HFF-Myc (cell line): ENCODE measurements around the gene SOWAHC.
"Not testable (repeated sequence)": the region's sequence is repeated elsewhere in the genome, so short reads cannot be mapped to it uniquely, and the experiment has no call there.

ENCODE experiments used
- DNase-seq: peaks from one replicate; pipeline ENCODE4 v3.0.0-alpha.2; 2011; ENCODE audit warnings: low read depth; ENCODE audit errors: extremely low read depth
- H3K4me3 ChIP-seq: replicated peaks from 2 replicates; pipeline ENCODE4 v1.5.1; 2011; ENCODE audit warnings: low read depth, mild to moderate bottlenecking, control low read depth, low read length
- CTCF ChIP-seq: IDR thresholded peaks from 2 replicates; pipeline ENCODE4 v1.5.1; 2012; ENCODE audit warnings: mild to moderate bottlenecking, low read depth, low read length, control low read depth; ENCODE audit errors: missing control alignments

SOWAHC gene

DNA sequence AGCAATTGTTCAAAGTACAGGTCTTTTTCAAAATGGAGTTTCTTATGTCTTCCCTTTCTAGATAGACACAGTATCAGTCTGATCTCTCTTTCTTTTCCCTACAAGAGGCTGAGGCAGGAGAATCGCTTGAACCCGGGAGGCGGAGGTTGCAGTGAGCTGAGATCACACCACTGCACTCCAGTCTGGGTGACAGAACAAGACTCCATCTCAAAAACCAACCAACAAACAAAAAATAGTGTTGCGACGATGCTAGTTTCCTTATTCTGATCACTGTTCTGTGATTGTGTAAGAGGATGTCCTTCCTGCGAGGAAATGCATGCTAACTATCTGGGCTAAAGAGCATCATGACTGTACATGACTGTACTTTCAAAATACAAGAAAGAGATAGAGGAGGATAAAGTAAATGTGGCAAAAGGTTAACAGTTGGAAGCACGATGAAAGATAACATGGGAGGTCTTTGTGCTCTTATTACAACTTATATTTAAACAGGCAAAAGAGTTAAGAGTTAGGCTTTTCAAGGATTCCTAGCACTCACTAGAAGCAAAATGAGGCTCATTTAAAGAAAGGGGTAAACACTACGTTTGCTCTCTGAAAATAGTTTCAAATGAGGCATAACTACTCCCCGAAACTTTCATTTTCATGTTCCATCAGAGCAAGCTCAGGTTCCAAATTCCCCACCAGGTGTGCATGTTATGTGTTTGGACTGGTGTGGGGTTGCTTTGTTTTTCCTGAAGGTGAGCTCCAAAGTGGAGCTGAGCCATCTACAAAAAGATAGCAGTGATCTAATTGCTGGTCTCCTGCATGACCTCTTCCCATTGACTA lies 23.8 kb downstream of the SOWAHC start:
- no peak for TF ChIP-seq CTCF
- no peak for DNase-seq
- no peak overlapping the region for H3K4me3 ChIP-seq

DNA sequence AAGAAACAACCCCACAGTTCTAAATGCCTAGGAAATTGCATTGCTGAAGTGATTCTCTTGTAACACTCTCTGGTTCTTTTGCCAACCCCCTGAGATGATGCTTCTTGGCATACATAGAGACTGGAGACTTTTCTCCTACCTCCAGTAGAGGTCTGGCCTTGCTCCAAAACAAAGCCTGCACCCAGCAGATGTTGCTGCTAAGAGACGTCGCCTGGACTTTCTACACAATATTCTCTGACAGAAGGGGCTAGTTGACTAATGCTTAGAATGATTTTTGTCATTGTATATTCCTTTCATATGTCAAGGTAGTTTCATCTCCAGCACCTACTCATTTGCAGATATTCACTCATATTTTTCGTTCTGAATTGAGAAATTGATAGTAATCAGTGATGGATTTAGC lies 24.6 kb downstream of the SOWAHC start:
- no peak for DNase-seq
- no peak overlapping the region for H3K4me3 ChIP-seq
- no peak for TF ChIP-seq CTCF

DNA sequence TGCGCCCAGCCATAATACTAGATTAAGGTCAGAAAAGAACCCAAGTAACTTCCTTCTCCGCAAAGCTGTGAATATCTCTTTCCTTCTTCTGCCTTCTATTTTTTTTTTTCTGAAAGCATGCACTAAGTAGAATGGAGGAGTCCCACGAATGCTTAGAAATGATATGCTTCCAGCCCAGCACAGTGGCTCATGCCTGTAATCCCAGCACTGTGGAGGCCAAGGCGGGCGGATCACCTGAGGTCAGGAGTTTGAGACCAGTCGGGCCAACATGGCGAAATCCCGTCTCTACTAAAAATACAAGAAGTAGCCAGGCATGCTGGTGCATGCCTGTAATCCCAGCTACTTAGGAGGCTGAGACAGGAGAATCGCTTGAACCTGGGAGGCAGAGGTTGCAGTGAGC lies 25.8 kb downstream of the SOWAHC start:
- not testable (repeated sequence) for H3K4me3 ChIP-seq, DNase-seq

- DNase-seq = no peak
- H3K4me3 ChIP-seq = no peak overlapping the region
- no peak for TF ChIP-seq CTCF
Observed at GRCh38 chr2:109644571-109645275, 30.6 kb downstream of the SOWAHC start.

- no peak overlapping the region for H3K4me3 ChIP-seq
- no peak for TF ChIP-seq CTCF
- no peak for DNase-seq
Observed at GRCh38 chr2:109645412-109646184, 31.4 kb downstream of the SOWAHC start.

DNA sequence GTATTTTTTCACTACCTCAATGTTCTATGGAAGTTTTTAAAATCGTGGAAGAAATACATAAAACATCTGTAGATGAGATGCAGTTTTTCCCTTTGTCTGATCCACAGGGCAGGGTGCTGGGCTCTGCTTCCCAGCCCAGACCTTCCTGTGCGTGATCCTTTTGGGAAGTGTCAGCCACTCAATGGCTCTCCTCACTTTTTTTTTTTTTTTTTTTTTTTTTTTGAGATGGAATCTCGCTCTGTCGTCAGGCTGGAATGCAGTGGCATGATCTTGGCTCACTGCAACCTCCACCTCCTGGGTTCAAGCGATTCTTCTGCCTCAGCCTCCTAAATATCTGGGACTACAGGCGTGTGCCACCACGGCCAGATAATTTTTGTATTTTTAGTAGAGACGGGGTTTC lies 32.8 kb downstream of the SOWAHC start:
- TF ChIP-seq CTCF = no peak
- DNase-seq = no peak
- no peak overlapping the region for H3K4me3 ChIP-seq

GRCh38 chr2:109647636-109648035 lies 33.5 kb downstream of the SOWAHC start:
- TF ChIP-seq CTCF = no peak
- no peak overlapping the region for H3K4me3 ChIP-seq
- no peak for DNase-seq
